Subcutaneous adipose tissue (tissue), 4 donors: ENCODE results near the gene B3GAT3. TPM values are rescaled to one million over a fixed set of nuclear protein-coding genes. Genes with fewer than 3 reads are reported as not detected.

Experiments
- CTCF ChIP-seq: fragments of 450-650 bp; IDR thresholded peaks from one replicate; pipeline ENCODE4 v1.5.1; 2016; ENCODE audit warnings: low read depth, mild to moderate bottlenecking, control low read depth, antibody characterized with exemption, moderate library complexity
- total RNA-seq, 4 donors: library from RNA; depleted of rRNA; stranded (reverse); fragments of >200 nt; gene quantifications; one replicate each; pipeline ENCODE4 v1.1.0, GENCODE V29; 2016

Gene B3GAT3
- total RNA-seq, 4 donors from 2014 or later = 13.5 to 29.5 (median 24.2) TPM

GRCh38 chr11:62592989-62593421, 28.8 kb downstream of the B3GAT3 start:
- TF ChIP-seq CTCF = no peak

GRCh38 chr11:62592146-62592815, 29.5 kb downstream of the B3GAT3 start:
- no peak for TF ChIP-seq CTCF

- no peak for TF ChIP-seq CTCF
Measured at GRCh38 chr11:62591448-62592145, 30.2 kb downstream of the B3GAT3 start, which contains the start of gene TUT1. Gene TUT1 (minus strand): TSS chr11:62591523. CDS start chr11:62591485, 38 bp downstream.

GRCh38 chr11:62588966-62589637, 32.7 kb downstream of the B3GAT3 start:
- TF ChIP-seq CTCF = no peak

GRCh38 chr11:62580959-62581715, 40.6 kb downstream of the B3GAT3 start:
- TF ChIP-seq CTCF = no peak

- no peak for TF ChIP-seq CTCF
Measured at GRCh38 chr11:62579252-62579651, 42.5 kb downstream of the B3GAT3 start.
